HG03521 (cell line): Measurements from ENCODE around the gene N4BP2L1.
A peak's percentile ranks its signal among the peaks of the same experiment; 100 is the strongest.

Source experiments
- ATAC-seq: cut with Tn5 transposase; IDR thresholded peaks from one replicate; pipeline ENCODE4 v1.9.1; 2021; ENCODE audit warnings: mild to moderate bottlenecking, moderate library complexity; ENCODE audit not compliant: unreplicated experiment

N4BP2L1 gene

GRCh38 chr13:32432856-32433255 lies 4.9 kb upstream of the N4BP2L1 start:
- no peak for ATAC-seq

GRCh38 chr13:32431361-32431760 lies 3.4 kb upstream of the N4BP2L1 start:
- ATAC-seq: no peak

- no peak for ATAC-seq
These were observed 2.3 kb upstream of the N4BP2L1 start for GRCh38 chr13:32430018-32430747.

GRCh38 chr13:32429433-32429909 lies 1.5 kb upstream of the N4BP2L1 start:
- no peak for ATAC-seq

GRCh38 chr13:32428581-32429432 lies 877 bp upstream of the N4BP2L1 start:
- no peak for ATAC-seq

- peak; percentile 16 for ATAC-seq
These were observed 709 bp downstream of the N4BP2L1 start for GRCh38 chr13:32426990-32427851.

GRCh38 chr13:32426191-32426989 lies 1.5 kb downstream of the N4BP2L1 start:
- ATAC-seq: peak; percentile 34

- ATAC-seq: no peak
These were observed 2.8 kb downstream of the N4BP2L1 start for GRCh38 chr13:32425158-32425557.

- ATAC-seq: no peak
These were observed 4.3 kb downstream of the N4BP2L1 start for GRCh38 chr13:32423592-32423991.

- no peak for ATAC-seq
These were observed 8.1 kb downstream of the N4BP2L1 start for GRCh38 chr13:32419862-32420261.

- ATAC-seq: no peak
These were observed 9.9 kb downstream of the N4BP2L1 start for GRCh38 chr13:32417995-32418394.

- ATAC-seq: peak; percentile 56
These were observed 12.9 kb downstream of the N4BP2L1 start for GRCh38 chr13:32415019-32415418.

- no peak for ATAC-seq
These were observed 13.3 kb downstream of the N4BP2L1 start for GRCh38 chr13:32414580-32414979.

- ATAC-seq: no peak
These were observed 14.6 kb downstream of the N4BP2L1 start for GRCh38 chr13:32413284-32413683.

GRCh38 chr13:32409561-32410421 lies 18.1 kb downstream of the N4BP2L1 start:
- no peak for ATAC-seq

GRCh38 chr13:32409001-32409313 lies 19.0 kb downstream of the N4BP2L1 start:
- no peak for ATAC-seq

- ATAC-seq: no peak
These were observed 19.5 kb downstream of the N4BP2L1 start for GRCh38 chr13:32408296-32409000.

GRCh38 chr13:32407854-32408253 lies 20.1 kb downstream of the N4BP2L1 start:
- ATAC-seq: no peak

- no peak for ATAC-seq
These were observed 24.8 kb downstream of the N4BP2L1 start for GRCh38 chr13:32403108-32403507.
